Measurements from ENCODE around the gene WDR18.

WDR18 gene

GRCh38 chr19:994516-994915 is 10.4 kb downstream of the WDR18 start:
- no peak for TF ChIP-seq CTCF (IDR thresholded peaks at IDR 0.05; ENCODE audit: low read depth, low read length)

DNA sequence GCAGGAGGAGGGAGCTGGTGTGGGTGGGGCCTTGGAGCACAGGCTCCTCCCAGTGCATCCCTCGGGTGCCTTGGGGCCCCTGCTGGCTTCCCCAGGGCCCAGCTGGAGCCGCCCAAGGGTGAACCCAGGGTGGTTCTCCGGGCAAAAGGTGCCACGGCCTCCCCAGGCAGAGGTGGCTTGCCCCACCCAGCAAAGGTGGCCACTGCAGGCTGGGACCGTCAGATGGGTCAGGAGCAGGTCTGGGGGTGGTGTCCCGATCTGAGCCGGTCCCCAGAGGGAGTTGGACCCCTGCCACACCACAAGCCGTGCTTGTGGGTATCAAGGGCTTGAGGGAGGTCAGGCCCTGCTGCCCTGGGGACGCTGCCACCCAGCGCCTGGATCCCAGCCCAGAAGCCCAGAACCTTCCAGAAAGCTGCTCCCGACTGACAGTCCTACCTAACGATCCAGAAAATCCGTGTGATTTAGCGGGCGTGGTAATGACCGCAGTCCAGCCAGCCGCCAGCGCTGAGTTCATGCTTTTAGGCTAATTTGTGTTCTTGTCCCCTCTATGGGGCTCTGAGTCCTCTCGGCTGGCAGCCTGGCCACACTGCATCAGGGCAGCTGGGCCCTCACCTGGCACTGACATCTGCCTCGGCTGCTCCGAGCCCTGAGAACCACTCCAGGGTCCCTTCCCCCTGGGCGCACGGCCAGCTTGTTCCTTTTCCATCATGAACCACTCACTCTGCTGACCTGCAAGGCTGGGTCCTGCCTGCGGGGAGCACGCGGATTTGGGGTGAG is 11.1 kb downstream of the WDR18 start:
- no peak for DNase-seq
- Histone ChIP-seq H3K9me3 (ENCODE audit: severe bottlenecking) (peaks cover 2% of the 10 kb centered on the region), H3K27me3 (ENCODE audit: insufficient read depth, low read depth, severe bottlenecking) (peaks cover 45% of the 10 kb centered on the region), H3K4me3 (ENCODE audit: low read depth, low read length) (no peak overlapping the region), H3K27ac (no peak overlapping the region), H3K36me3 (peaks cover 21% of the 10 kb centered on the region)
- TF ChIP-seq CTCF (IDR thresholded peaks at IDR 0.05; ENCODE audit: low read depth, low read length) = no peak

More at GRCh38 chr19:994516-994915, 10.4 kb downstream of the WDR18 start:
- Histone ChIP-seq H3K36me3 (peaks cover 21% of the 10 kb centered on the region), H3K4me3 (ENCODE audit: low read depth, low read length) (no peak overlapping the region), H3K27ac (no peak overlapping the region), H3K27me3 (ENCODE audit: insufficient read depth, low read depth, severe bottlenecking) (peaks cover 38% of the 10 kb centered on the region), H3K9me3 (ENCODE audit: severe bottlenecking) (peaks cover 2% of the 10 kb centered on the region)
- DNase-seq = no peak

DNA sequence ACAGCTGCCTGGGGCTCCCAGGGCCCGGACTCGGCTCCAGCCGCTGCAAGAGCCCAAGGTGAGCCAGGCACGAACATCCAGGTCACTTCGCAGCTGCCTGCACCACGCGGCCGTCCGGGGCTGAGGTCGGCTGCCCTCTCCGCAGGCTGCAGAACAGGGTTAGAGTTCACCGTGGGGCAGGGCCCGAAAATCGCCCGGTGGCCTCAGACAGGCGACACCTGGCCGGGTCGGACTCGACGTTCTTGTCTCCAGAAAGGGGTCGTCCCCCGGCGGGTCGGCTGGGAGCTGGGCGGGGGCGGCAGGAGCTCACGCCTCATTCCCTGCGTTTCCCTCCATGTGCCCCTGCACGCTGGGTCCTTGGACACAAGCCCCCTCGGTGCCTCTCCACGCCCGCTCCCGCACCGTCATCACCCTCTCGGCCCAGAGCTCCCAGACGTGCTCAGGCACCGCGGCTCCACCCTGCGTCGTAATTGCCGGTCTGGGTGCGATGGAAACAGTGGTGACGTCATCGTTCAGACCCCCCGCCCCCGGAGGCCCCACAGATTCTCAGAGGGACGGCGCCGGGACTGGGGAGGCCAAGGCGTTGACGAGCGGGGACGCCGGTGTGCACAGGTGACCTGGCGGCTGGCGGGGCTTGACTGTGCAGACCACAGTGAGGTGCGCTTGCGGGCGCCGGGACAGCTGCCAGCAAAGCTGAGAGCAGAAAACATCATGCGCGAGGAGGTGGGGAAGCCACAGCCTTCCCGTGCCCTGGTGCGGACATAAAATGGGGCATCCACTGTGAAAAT is 12.1 kb downstream of the WDR18 start:
- Histone ChIP-seq H3K9me3 (ENCODE audit: severe bottlenecking) (peaks cover 2% of the 10 kb centered on the region), H3K27me3 (ENCODE audit: insufficient read depth, low read depth, severe bottlenecking) (peaks cover 52% of the 10 kb centered on the region), H3K27ac (no peak overlapping the region), H3K36me3 (peaks cover 15% of the 10 kb centered on the region), H3K4me3 (ENCODE audit: low read depth, low read length) (peak overlapping the region; percentile 13)
- DNase-seq = peak; percentile 68
- TF ChIP-seq CTCF (IDR thresholded peaks at IDR 0.05; ENCODE audit: low read depth, low read length) = no peak

- H3K9me3 ChIP-seq (ENCODE audit: severe bottlenecking) = peaks cover 2% of the 10 kb centered on the region
- no peak for DNase-seq
- peaks cover 4% of the 10 kb centered on the region for H3K36me3 ChIP-seq
- no peak overlapping the region for H3K27ac ChIP-seq
- no peak for TF ChIP-seq CTCF (IDR thresholded peaks at IDR 0.05; ENCODE audit: low read depth, low read length)
- peaks cover 61% of the 10 kb centered on the region for H3K27me3 ChIP-seq (ENCODE audit: insufficient read depth, low read depth, severe bottlenecking)
- H3K4me3 ChIP-seq (ENCODE audit: low read depth, low read length) = no peak overlapping the region
These were observed 13.9 kb downstream of the WDR18 start for GRCh38 chr19:998064-998463.

DNA sequence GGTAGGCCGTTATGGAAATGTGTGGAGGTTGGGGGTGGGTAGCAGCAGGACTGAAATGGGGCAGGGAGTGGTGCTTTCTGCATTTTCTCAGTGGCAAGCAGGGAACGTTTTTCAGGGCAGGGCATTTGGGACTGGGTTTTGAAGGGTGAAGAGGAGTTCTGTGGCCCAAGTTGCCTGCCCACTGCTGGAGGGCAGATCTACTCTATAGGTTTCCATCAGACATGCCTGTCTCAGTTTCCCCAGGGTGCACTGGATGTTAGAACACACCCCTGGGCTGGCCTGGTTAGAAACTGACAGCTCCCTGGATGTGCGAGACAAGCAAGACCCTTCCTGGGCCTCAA is 15.2 kb downstream of the WDR18 start:
- H3K4me3 ChIP-seq (ENCODE audit: low read depth, low read length) = no peak overlapping the region
- H3K27me3 ChIP-seq (ENCODE audit: insufficient read depth, low read depth, severe bottlenecking) = peaks cover 69% of the 10 kb centered on the region
- DNase-seq = no peak
- H3K27ac ChIP-seq = no peak overlapping the region
- no peaks in the 10 kb centered on the region for H3K36me3 ChIP-seq
- H3K9me3 ChIP-seq (ENCODE audit: severe bottlenecking) = peaks cover 2% of the 10 kb centered on the region
- no peak for TF ChIP-seq CTCF (IDR thresholded peaks at IDR 0.05; ENCODE audit: low read depth, low read length)

Measured in WERI-Rb-1 (cell line).